GM12878 (cell line): ENCODE results near the gene MNT. TPM values are rescaled to one million over a fixed set of nuclear protein-coding genes. Genes with fewer than 3 reads are reported as not detected.

Experiments used
- ATAC-seq: fragments of 200-7000 bp; cut with Tn5 transposase; 3 replicates; pipeline ENCODE4 v1.9.1; 2020; ENCODE audit warnings: mild to moderate bottlenecking, moderate library complexity
- BruUV-seq: library from RNA; stranded (reverse); fragments of 400-500 nt; replicated peaks from 2 replicates; lab custom pipeline; 2021; lab: Mats Ljungman, UMichigan
- CTCF ChIA-PET: fragments of 300-600 bp; sonication (Branson Sonifier 250); formaldehyde crosslinking; extraction: SDS; loops from one replicate; lab custom pipeline; 2021; ENCODE audit warnings: inconsistent platforms; lab: Yijun Ruan, JAX
- POLR2A ChIA-PET: fragments of 350-600 bp; formaldehyde crosslinking; extraction: SDS; loops from one replicate; lab custom pipeline; 2021; ENCODE audit warnings: inconsistent platforms; lab: Charles Lee
- RAD21 ChIA-PET: fragments of 300-600 bp; sonication (Branson Sonifier 250); formaldehyde crosslinking; loops from one replicate; lab custom pipeline; 2023; ENCODE audit warnings: antibody characterized with exemption; ENCODE audit not compliant: unreplicated experiment; lab: Charles Lee
- SMC1A ChIA-PET: fragments of 300-600 bp; sonication (Branson Sonifier 250); formaldehyde crosslinking; loops from one replicate; lab custom pipeline; 2023; ENCODE audit not compliant: unreplicated experiment, uncharacterized antibody; lab: Charles Lee
- DNase-seq: peaks from one replicate; pipeline ENCODE4 v3.0.0-alpha.2; 2011; ENCODE audit warnings: low read depth, low spot score
- FAIRE-seq: peaks from 3 replicates; lab custom pipeline; 2011; peaks lifted over from hg19 to GRCh38; lab: Jason Lieb, UNC
- H2AFZ ChIP-seq: 2 replicates; pipeline ENCODE4 v1.6.0; 2011; ENCODE audit warnings: low read depth, low read length, control low read depth; ENCODE audit not compliant: control insufficient read depth
- H3K27ac ChIP-seq: 2 replicates; pipeline ENCODE4 v1.5.1; 2011; ENCODE audit warnings: control low read depth; ENCODE audit not compliant: control insufficient read depth, insufficient read depth
- H3K27me3 ChIP-seq, 2 experiments: replicated peaks in 1 of 2; 2 replicates each; pipeline versions ENCODE4 v1.6.0 to v1.6.1; 2011; ENCODE audit warnings: low read length in 1 of 2; ENCODE audit not compliant: control insufficient read depth in 2 of 2, insufficient read depth in 2 of 2
- H3K36me3 ChIP-seq, 2 experiments: 2 replicates each; pipeline ENCODE4 v1.5.1; 2011; ENCODE audit warnings: low read length in 1 of 2; ENCODE audit not compliant: control insufficient read depth in 2 of 2, insufficient read depth in 2 of 2
- H3K4me1 ChIP-seq: 2 replicates; pipeline ENCODE4 v1.6.1; 2011; ENCODE audit warnings: mild to moderate bottlenecking, low read length, moderate library complexity, mixed read lengths; ENCODE audit not compliant: control insufficient read depth, insufficient read depth
- H3K4me2 ChIP-seq: 2 replicates; pipeline ENCODE4 v1.6.0; 2011; ENCODE audit warnings: control low read depth; ENCODE audit not compliant: control insufficient read depth, insufficient read depth
- H3K4me3 ChIP-seq: fragments of 200-600 bp; sonication (generic); 2 replicates; pipeline ENCODE4 v1.5.1; 2016
- H3K79me2 ChIP-seq: 2 replicates; pipeline ENCODE4 v1.6.0; 2011; ENCODE audit warnings: low read length; ENCODE audit not compliant: control insufficient read depth, insufficient read depth
- H3K9ac ChIP-seq: 2 replicates; pipeline ENCODE4 v1.8.0; 2011; ENCODE audit warnings: low read length, control low read depth, mixed read lengths; ENCODE audit not compliant: control insufficient read depth, insufficient read depth
- H3K9me3 ChIP-seq: replicated peaks from 3 replicates; pipeline ENCODE4 v1.5.1; 2011; ENCODE audit warnings: mild to moderate bottlenecking, low read length; ENCODE audit not compliant: control insufficient read depth, insufficient read depth
- H4K20me1 ChIP-seq: 2 replicates; pipeline ENCODE4 v1.6.0; 2011; ENCODE audit not compliant: control insufficient read depth, insufficient read depth
- CBX3 ChIP-seq: fragments of 200-600 bp; sonication (generic); IDR thresholded peaks from 2 replicates; pipeline ENCODE4 v1.6.1; 2016; ENCODE audit warnings: low read depth, borderline replicate concordance
- CBX5 ChIP-seq: sonication (generic); IDR thresholded peaks from 2 replicates; pipeline ENCODE4 v1.6.1; 2016; ENCODE audit warnings: low read depth, moderate library complexity, mild to moderate bottlenecking, inconsistent platforms
- EGR1 ChIP-seq, 2 experiments: IDR thresholded peaks; 1 replicate in 1 of 2; 2 replicates in 1 of 2; pipeline ENCODE4 v1.6.1; 2011 to 2012; ENCODE audit warnings: low read depth in 2 of 2, low read length in 2 of 2, borderline replicate concordance in 1 of 2, mild to moderate bottlenecking in 1 of 2, moderate library complexity in 1 of 2
- FOXK2 ChIP-seq: fragments of 450-650 bp; IDR thresholded peaks from 2 replicates; pipeline ENCODE4 v1.6.1; 2017; ENCODE audit warnings: mild to moderate bottlenecking, moderate library complexity
- IRF4 ChIP-seq: IDR thresholded peaks from 2 replicates; pipeline ENCODE4 v1.6.1; 2011; ENCODE audit warnings: low read depth, low read length
- MYB ChIP-seq: fragments of 150-350 bp; IDR thresholded peaks from 2 replicates; pipeline ENCODE4 v1.6.1; 2014; ENCODE audit warnings: mild to moderate bottlenecking, low read depth, low read length, borderline replicate concordance
- NFIC ChIP-seq: IDR thresholded peaks from 2 replicates; pipeline ENCODE4 v1.6.1; 2012; ENCODE audit warnings: low read depth, mild to moderate bottlenecking, inconsistent platforms, low read length, moderate library complexity
- NFYB ChIP-seq: IDR thresholded peaks from 2 replicates; pipeline ENCODE4 v1.6.1; 2011; ENCODE audit warnings: low read depth, mild to moderate bottlenecking, low read length, improper control_type of control experiment, moderate library complexity; ENCODE audit not compliant: insufficient read depth
- PBX3 ChIP-seq: IDR thresholded peaks from 2 replicates; pipeline ENCODE4 v1.6.1; 2011; ENCODE audit warnings: mild to moderate bottlenecking, low read depth, low read length, moderate library complexity; ENCODE audit not compliant: insufficient replicate concordance
- PKNOX1 ChIP-seq: fragments of 450-650 bp; IDR thresholded peaks from 2 replicates; pipeline ENCODE4 v1.6.1; 2016; ENCODE audit warnings: mild to moderate bottlenecking
- RFX5 ChIP-seq: IDR thresholded peaks from 2 replicates; pipeline ENCODE4 v1.6.1; 2011; ENCODE audit warnings: low read depth, low read length, improper control_type of control experiment
- SUZ12 ChIP-seq: fragments of 200-600 bp; sonication (generic); IDR thresholded peaks from one replicate; pipeline ENCODE4 v1.6.1; 2018; ENCODE audit warnings: antibody characterized with exemption, mild to moderate bottlenecking; ENCODE audit not compliant: unreplicated experiment
- USF1 ChIP-seq: IDR thresholded peaks from 2 replicates; pipeline ENCODE4 v1.6.1; 2011; ENCODE audit warnings: borderline replicate concordance, low read depth, mild to moderate bottlenecking, moderate library complexity, mixed read lengths, low read length; ENCODE audit not compliant: insufficient read depth; ENCODE audit errors: extremely low read length
- ZSCAN29 ChIP-seq: fragments of 450-650 bp; IDR thresholded peaks from 2 replicates; pipeline ENCODE4 v1.6.1; 2017; ENCODE audit warnings: mild to moderate bottlenecking, moderate library complexity
- WGBS: methylation state at CpG from one replicate; pipeline ENCODE4 v1.1.6; 2016; ENCODE audit warnings: low lambda C conversion rate; ENCODE audit not compliant: insufficient replicate concordance, insufficient coverage; ENCODE audit errors: missing lambda C conversion rate; 5-methylcytosine and 5-hydroxymethylcytosine counted together
- in situ Hi-C: fragments of 300-500 bp; cut with MboI; formaldehyde crosslinking; loops from 9 replicates; pipeline ENCODE4 v1.14.3; 2018; ENCODE audit warnings: mixed read lengths
- intact Hi-C: fragments of 100-400 bp; cut with micrococcal nuclease; formaldehyde crosslinking; loops from one replicate; pipeline ENCODE4 v1.14.2; 2022; ENCODE audit not compliant: unreplicated experiment
- polyA plus RNA-seq, 11 experiments: library from polyadenylated mRNA; depleted of rRNA in 4 of 11; unstranded in 6 of 11; stranded (reverse) in 5 of 11; fragments of >200 nt; fragmentation: Nextera tagmentation in 4 of 11; fragmentation: Illumina TruSeq in 1 of 11; extraction: Ambion mirVana in 4 of 11; extraction: Trizol in 1 of 11; gene quantifications; 1 replicate in 1 of 11; 2 replicates in 10 of 11; pipeline versions ENCODE4 v1.2.1 to v1.2.3, GENCODE V29; 2011 to 2016; ENCODE audit warnings: inconsistent platforms in 2 of 11, missing spikeins in 2 of 11, low read depth in 1 of 11
- total RNA-seq, 4 experiments: library from RNA; depleted of rRNA in 3 of 4; stranded (reverse); fragments of >200 nt in 3 of 4; fragmentation: Illumina TruSeq in 1 of 4; extraction: Trizol in 1 of 4; gene quantifications; 2 replicates each; pipeline versions ENCODE4 v1.2.1 to v1.2.3, GENCODE V29; 2013 to 2021

The MNT gene
- total and polyA plus RNA-seq, 10 of the 15 experiments (the other 5 are each of a cell fraction or from before 2014, with no cell fraction given), result 0.31 to 15.9 (median 3.8) TPM

- 86% methylated on average over 5 of the region's 5 CpGs for WGBS
- intact Hi-C loops (no loop called here), in situ Hi-C loops (no loop called here)
- Histone ChIP-seq H4K20me1 (no peaks in the 10 kb centered on the region), H3K4me2 (no peak overlapping the region), H3K4me3 (no peak overlapping the region), H2AFZ (no peak overlapping the region), H3K36me3 (no peaks in the 10 kb centered on the region; a peak in 1 of 4 replicates), H3K9me3 (no peaks in the 10 kb centered on the region), H3K27ac (no peak overlapping the region), H3K79me2 (no peaks in the 10 kb centered on the region), H3K27me3 (no peaks in the 10 kb centered on the region)
- POLR2A ChIA-PET, result no interaction called here
- DNase-seq (no peak), ATAC-seq (no peak), FAIRE-seq (no peak)
- SMC1A ChIA-PET, result interaction anchor here (2.0 kb wide), 1 partner anchor 47 kb away, joined by 6 read pairs; no protein-coding TSS in a partner anchor
- no peak for TF ChIP-seq PBX3
- no peak for TF ChIP-seq NFIC
- no peak for TF ChIP-seq EGR1 (IDR thresholded peaks at IDR 0.05; ENCODE audit: borderline replicate concordance in 1 of 2, low read depth in 2 of 2, low read length in 2 of 2)
- TF ChIP-seq MYB, result no peak
- TF ChIP-seq, all 136 proteins: peak for 0
- ChIA-PET CTCF (no interaction called here), RAD21 (interaction anchor here (1.1 to 2.7 kb wide), 2 partner anchors 14 to 47 kb away, joined by 3 to 9 read pairs; no protein-coding TSS in a partner anchor)
- no peak overlapping the region for H3K9ac ChIP-seq
- no TSS peak for BruUV-seq
- H3K4me1 ChIP-seq, result no peaks in the 10 kb centered on the region
Observed at GRCh38 chr17:2369039-2369438, 31.8 kb downstream of the MNT start.

- CTCF ChIA-PET, result interaction anchor here (1.0 kb wide), 1 partner anchor 48 kb away, joined by 5 read pairs; no protein-coding TSS in a partner anchor
- intact Hi-C loops, result no loop called here
- no peak overlapping the region for H3K9ac ChIP-seq
Observed at GRCh38 chr17:2368359-2368758, 32.5 kb downstream of the MNT start.

More at GRCh38 chr17:2368359-2368758, 32.5 kb downstream of the MNT start:
- Histone ChIP-seq H3K36me3 (no peaks in the 10 kb centered on the region; a peak in 1 of 4 replicates), H3K79me2 (no peaks in the 10 kb centered on the region), H3K4me1 (no peaks in the 10 kb centered on the region), H3K4me2 (no peak overlapping the region), H3K27me3 (no peaks in the 10 kb centered on the region), H2AFZ (no peak overlapping the region), H3K27ac (no peak overlapping the region), H3K9me3 (no peaks in the 10 kb centered on the region), H3K4me3 (no peak overlapping the region), H4K20me1 (no peaks in the 10 kb centered on the region)
- ATAC-seq (no peak), DNase-seq (no peak), FAIRE-seq (no peak)
- ChIA-PET SMC1A (no interaction called here), RAD21 (interaction anchor here (1.1 kb wide), 1 partner anchor 48 kb away, joined by 3 read pairs; no protein-coding TSS in a partner anchor), POLR2A (interaction anchor here (0.6 kb wide), 1 partner anchor 522 kb away, joined by 6 read pairs; no protein-coding TSS in a partner anchor)
- 81% methylated on average over 4 of the region's 8 CpGs for WGBS
- in situ Hi-C loops, result no loop called here
- BruUV-seq, result no TSS peak
- TF ChIP-seq SUZ12 (no peak), RFX5 (no peak), ZSCAN29 (no peak), CBX5 (no peak), USF1 (no peak), CBX3 (no peak), PKNOX1 (no peak), NFYB (no peak), FOXK2 (no peak), IRF4 (no peak)
- TF ChIP-seq, all 136 proteins: peak for 0
